Mesendoderm (in vitro differentiated cells): ENCODE measurements around the gene ADRA2B.

Experiments
- DNase-seq: peaks from one replicate; pipeline ENCODE4 v3.0.0; 2013
- H2AK5ac ChIP-seq: 2 replicates; pipeline ENCODE4 v1.6.1; 2013; ENCODE audit warnings: low read length, inconsistent platforms
- H2BK120ac ChIP-seq: 2 replicates; pipeline ENCODE4 v1.6.1; 2013; ENCODE audit warnings: low read depth, mild to moderate bottlenecking, low read length, moderate library complexity, mixed read lengths
- H2BK15ac ChIP-seq: replicated peaks from 2 replicates; pipeline ENCODE4 v1.6.1; 2013; ENCODE audit warnings: low read depth, mild to moderate bottlenecking, moderate library complexity
- H2BK5ac ChIP-seq: 2 replicates; pipeline ENCODE4 v1.6.1; 2013; ENCODE audit warnings: low read length, inconsistent platforms
- H3K18ac ChIP-seq: 2 replicates; pipeline ENCODE4 v1.6.1; 2013; ENCODE audit warnings: mild to moderate bottlenecking, low read length, mixed read lengths
- H3K23ac ChIP-seq: one replicate; pipeline ENCODE4 v1.6.1; 2013; ENCODE audit warnings: low read length
- H3K27ac ChIP-seq: 2 replicates; pipeline ENCODE4 v1.5.1; 2013; ENCODE audit warnings: low read depth, mild to moderate bottlenecking, inconsistent platforms, low read length, moderate library complexity
- H3K27me3 ChIP-seq: 2 replicates; pipeline ENCODE4 v1.6.1; 2013; ENCODE audit warnings: low read length, control low read depth, mild to moderate bottlenecking, inconsistent platforms; ENCODE audit not compliant: insufficient read depth, poor library complexity
- H3K36me3 ChIP-seq: 2 replicates; pipeline ENCODE4 v1.6.1; 2013; ENCODE audit warnings: low read length, inconsistent platforms; ENCODE audit not compliant: control insufficient read depth, insufficient read depth
- H3K4ac ChIP-seq: one replicate; pipeline ENCODE4 v1.6.1; 2013; ENCODE audit warnings: low read depth, mild to moderate bottlenecking, low read length, moderate library complexity
- H3K4me1 ChIP-seq: 2 replicates; pipeline ENCODE4 v1.6.1; 2013; ENCODE audit warnings: low read depth, low read length, inconsistent platforms; ENCODE audit not compliant: control insufficient read depth
- H3K4me2 ChIP-seq: 2 replicates; pipeline ENCODE4 v1.6.1; 2013; ENCODE audit warnings: low read length
- H3K4me3 ChIP-seq: 2 replicates; pipeline ENCODE4 v1.5.1; 2013; ENCODE audit warnings: mild to moderate bottlenecking, low read length
- H3K56ac ChIP-seq: one replicate; pipeline ENCODE4 v1.6.1; 2013; ENCODE audit warnings: low read length
- H3K79me1 ChIP-seq: 2 replicates; pipeline ENCODE4 v1.6.1; 2013; ENCODE audit warnings: low read length, inconsistent platforms
- H3K79me2 ChIP-seq: 2 replicates; pipeline ENCODE4 v1.6.1; 2013; ENCODE audit warnings: mild to moderate bottlenecking, low read length; ENCODE audit not compliant: control insufficient read depth, insufficient read depth
- H3K9ac ChIP-seq: 2 replicates; pipeline ENCODE4 v1.6.1; 2013; ENCODE audit warnings: low read length, inconsistent platforms
- H4K5ac ChIP-seq: one replicate; pipeline ENCODE4 v1.6.1; 2013; ENCODE audit warnings: low read length
- H4K8ac ChIP-seq: one replicate; pipeline ENCODE4 v1.6.1; 2013; ENCODE audit warnings: low read depth, mild to moderate bottlenecking, control low read depth, low read length, moderate library complexity
- WGBS: extraction: QIAGEN DNeasy Blood & Tissue Kit; methylation state at CpG from one replicate; pipeline ENCODE4 v1.1.7; 2013; ENCODE audit warnings: low lambda C conversion rate, missing lambda C conversion rate; ENCODE audit not compliant: insufficient coverage; ENCODE audit errors: extremely low coverage; 5-methylcytosine and 5-hydroxymethylcytosine counted together

The ADRA2B gene

GRCh38 chr2:96129528-96130120, 13.3 kb upstream of the ADRA2B start:
- Histone ChIP-seq H3K4me2 (no peak overlapping the region), H2BK15ac (no peak overlapping the region), H2AK5ac (no peak overlapping the region), H4K8ac (no peak overlapping the region), H3K18ac (no peak overlapping the region), H3K4me3 (no peak overlapping the region), H4K5ac (no peak overlapping the region), H3K79me2 (no peaks in the 10 kb centered on the region), H3K36me3 (no peaks in the 10 kb centered on the region), H3K56ac (no peak overlapping the region), H3K9ac (no peak overlapping the region), H3K4me1 (no peaks in the 10 kb centered on the region), H3K27me3 (no peaks in the 10 kb centered on the region), H3K79me1 (no peaks in the 10 kb centered on the region), H3K23ac (no peak overlapping the region), H3K27ac (no peak overlapping the region), H3K4ac (no peak overlapping the region), H2BK120ac (no peak overlapping the region), H2BK5ac (no peak overlapping the region)
- DNase-seq, result no peak
- WGBS, result no CpG with 5 or more reads among the region's 16 CpGs

DNA sequence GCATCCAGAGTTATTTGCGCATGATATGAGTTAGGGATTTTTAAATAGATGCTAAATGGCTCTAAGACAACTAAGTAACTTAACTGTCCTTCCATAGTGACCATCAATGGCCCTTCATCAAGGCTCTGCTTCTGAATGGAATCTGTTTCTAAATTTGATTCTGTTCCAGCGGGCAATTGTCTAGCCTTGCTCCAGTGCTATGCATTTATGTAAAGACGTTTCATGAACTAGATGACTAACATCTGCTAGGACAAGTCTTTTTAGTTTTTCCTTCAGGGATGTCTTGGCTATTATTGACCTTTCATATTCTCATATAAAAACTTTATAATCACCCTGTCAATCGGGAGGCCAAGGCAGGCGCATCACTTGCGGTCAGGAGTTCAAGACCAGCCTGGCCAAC, 12.1 kb upstream of the ADRA2B start:
- Histone ChIP-seq H3K18ac (no peak overlapping the region), H3K4ac (no peak overlapping the region), H2BK15ac (no peak overlapping the region), H3K4me3 (no peak overlapping the region), H2BK5ac (no peak overlapping the region), H3K4me2 (no peak overlapping the region), H3K36me3 (no peaks in the 10 kb centered on the region), H3K27me3 (no peaks in the 10 kb centered on the region), H3K9ac (no peak overlapping the region), H2BK120ac (no peak overlapping the region), H4K8ac (no peak overlapping the region), H3K79me2 (no peaks in the 10 kb centered on the region), H3K27ac (no peak overlapping the region), H2AK5ac (no peak overlapping the region), H3K79me1 (no peaks in the 10 kb centered on the region), H3K56ac (no peak overlapping the region), H4K5ac (no peak overlapping the region), H3K4me1 (no peaks in the 10 kb centered on the region), H3K23ac (no peak overlapping the region)
- DNase-seq, result no peak
- no CpG with 5 or more reads among the region's 6 CpGs for WGBS

DNA sequence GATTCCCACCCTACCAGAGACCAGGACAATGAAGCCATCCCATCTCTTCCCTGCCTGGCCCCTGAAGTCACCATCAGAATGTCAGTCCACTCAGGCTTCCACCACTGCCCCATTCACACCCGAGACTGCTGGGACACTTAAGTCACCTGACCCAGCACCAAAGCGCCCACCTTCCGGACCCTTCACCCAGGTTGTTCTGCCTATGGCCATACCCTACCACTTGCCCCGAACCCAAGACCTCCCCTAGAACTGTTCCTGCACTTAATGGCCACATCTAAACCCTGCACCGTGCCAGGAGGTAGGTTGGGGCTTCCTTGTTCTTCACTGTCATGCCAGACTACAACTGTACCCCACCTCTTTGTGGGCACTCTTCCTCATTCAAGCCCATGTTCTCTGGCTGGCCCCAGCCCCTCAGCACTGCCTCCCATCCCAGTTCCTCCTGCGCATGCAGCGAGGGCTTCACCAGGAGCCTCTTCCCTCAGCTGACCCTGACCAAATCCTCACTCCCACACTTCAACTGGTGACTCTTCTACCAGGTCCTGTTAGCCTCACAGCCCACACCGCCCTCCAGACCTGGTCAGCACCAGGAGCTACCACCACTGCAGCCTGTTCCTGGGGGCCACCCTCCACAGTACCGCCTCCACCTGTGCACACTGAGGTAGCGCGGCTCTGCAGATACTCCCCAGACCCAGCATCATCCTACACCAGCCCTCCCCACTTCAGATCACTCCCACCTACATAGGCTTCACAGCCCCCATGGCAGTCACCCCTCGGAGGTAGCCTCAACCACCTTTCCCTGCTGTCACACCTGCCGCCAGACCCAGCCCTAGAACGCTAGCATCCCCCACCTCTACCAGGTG, 8.3 kb upstream of the ADRA2B start:
- no peak for DNase-seq
- Histone ChIP-seq H3K23ac (no peak overlapping the region), H3K4ac (no peak overlapping the region), H3K9ac (no peak overlapping the region), H2BK15ac (no peak overlapping the region), H2BK5ac (no peak overlapping the region), H4K8ac (no peak overlapping the region), H3K36me3 (no peaks in the 10 kb centered on the region), H3K79me1 (no peaks in the 10 kb centered on the region), H3K4me3 (no peak overlapping the region), H3K56ac (no peak overlapping the region), H2BK120ac (no peak overlapping the region), H3K18ac (no peak overlapping the region), H2AK5ac (no peak overlapping the region), H3K4me1 (no peaks in the 10 kb centered on the region), H3K27me3 (no peaks in the 10 kb centered on the region), H3K4me2 (no peak overlapping the region), H3K27ac (no peak overlapping the region), H4K5ac (no peak overlapping the region), H3K79me2 (no peaks in the 10 kb centered on the region)
- WGBS, result no CpG with 5 or more reads among the region's 14 CpGs

GRCh38 chr2:96123936-96124335, 7.6 kb upstream of the ADRA2B start:
- no peak for DNase-seq
- Histone ChIP-seq H2BK120ac (no peak overlapping the region), H4K5ac (no peak overlapping the region), H3K79me1 (no peaks in the 10 kb centered on the region), H3K4me3 (no peak overlapping the region), H3K4me2 (no peak overlapping the region), H2BK15ac (no peak overlapping the region), H2AK5ac (no peak overlapping the region), H3K56ac (no peak overlapping the region), H3K9ac (no peak overlapping the region), H2BK5ac (no peak overlapping the region), H3K27ac (no peak overlapping the region), H3K4ac (no peak overlapping the region), H3K4me1 (no peaks in the 10 kb centered on the region), H3K79me2 (no peaks in the 10 kb centered on the region), H3K23ac (no peak overlapping the region), H3K36me3 (no peaks in the 10 kb centered on the region), H3K18ac (no peak overlapping the region), H3K27me3 (no peaks in the 10 kb centered on the region), H4K8ac (no peak overlapping the region)
- no CpG with 5 or more reads among the region's 11 CpGs for whole genome bisulfite sequencing

GRCh38 chr2:96123290-96123689, 6.9 kb upstream of the ADRA2B start:
- H3K27me3 ChIP-seq, result no peaks in the 10 kb centered on the region

More at GRCh38 chr2:96123290-96123689, 6.9 kb upstream of the ADRA2B start:
- Histone ChIP-seq H3K4ac (no peak overlapping the region), H3K4me3 (no peak overlapping the region), H3K23ac (no peak overlapping the region), H3K9ac (no peak overlapping the region), H3K4me2 (no peak overlapping the region), H2BK5ac (no peak overlapping the region), H2BK15ac (no peak overlapping the region), H3K36me3 (no peaks in the 10 kb centered on the region), H3K4me1 (no peaks in the 10 kb centered on the region), H3K79me1 (no peaks in the 10 kb centered on the region), H2BK120ac (no peak overlapping the region), H3K18ac (no peak overlapping the region), H3K79me2 (no peaks in the 10 kb centered on the region), H3K27ac (no peak overlapping the region), H3K56ac (no peak overlapping the region), H4K5ac (no peak overlapping the region), H4K8ac (no peak overlapping the region), H2AK5ac (no peak overlapping the region)
- no CpG with 5 or more reads among the region's 1 CpG for WGBS
- no peak for DNase-seq
